B cell (primary cell): ENCODE results near the gene CAMK1D. TPM values are rescaled to one million over a fixed set of nuclear protein-coding genes. Genes with fewer than 3 reads are reported as not detected.
A peak's percentile ranks its signal among the peaks of the same experiment; 100 is the strongest.

Experiments
- ATAC-seq: fragments of 200-7000 bp; cut with Tn5 transposase; one replicate; pipeline ENCODE4 v1.10.0; 2021; ENCODE audit warnings: low read depth, mild to moderate bottlenecking, moderate number of reproducible peaks, moderate library complexity
- CTCF ChIA-PET: fragments of 350-600 bp; sonication (Branson Sonifier 250); formaldehyde crosslinking; loops from one replicate; lab custom pipeline; 2021; ENCODE audit warnings: antibody characterized with exemption, inconsistent platforms; lab: Charles Lee
- POLR2A ChIA-PET: fragments of 350-600 bp; sonication (Branson Sonifier 250); formaldehyde crosslinking; loops from one replicate; lab custom pipeline; 2021; ENCODE audit warnings: antibody characterized with exemption; lab: Charles Lee
- DNase-seq: peaks from one replicate; pipeline ENCODE4 v3.0.0; 2013
- H2AFZ ChIP-seq: 2 replicates; pipeline ENCODE4 v1.6.1; 2012; ENCODE audit warnings: mild to moderate bottlenecking, low read depth, low read length; ENCODE audit not compliant: insufficient read depth, poor library complexity, severe bottlenecking
- H3K27ac ChIP-seq, 2 donors: 1 replicate in 1 of 2; 2 replicates in 1 of 2; pipeline ENCODE4 v1.5.1; 2012 to 2013; ENCODE audit warnings: low read length in 2 of 2, mild to moderate bottlenecking in 2 of 2, moderate library complexity in 1 of 2
- H3K27me3 ChIP-seq, 4 experiments: fragments of 200-600 bp in 1 of 4; sonication (generic) in 1 of 4; replicated peaks in 1 of 4; 1 replicate in 2 of 4; 2 replicates in 2 of 4; pipeline versions ENCODE4 v1.6.1 to v1.7.0; 2013 to 2016; ENCODE audit warnings: low read length in 3 of 4, mild to moderate bottlenecking in 2 of 4, mixed read lengths in 1 of 4, moderate library complexity in 1 of 4; ENCODE audit not compliant: insufficient read depth in 4 of 4, control insufficient read depth in 3 of 4; ENCODE audit errors: control extremely low read depth in 1 of 4
- H3K36me3 ChIP-seq, 2 experiments: replicated peaks in 1 of 2; 1 replicate in 1 of 2; 2 replicates in 1 of 2; pipeline versions ENCODE4 v1.6.1 to v1.7.1; 2013; ENCODE audit warnings: low read length in 1 of 2; ENCODE audit not compliant: insufficient read depth in 2 of 2, control insufficient read depth in 1 of 2; ENCODE audit errors: control extremely low read depth in 1 of 2, extremely low read depth in 1 of 2
- H3K4me1 ChIP-seq, 2 donors: fragments of 200-600 bp in 1 of 2; sonication (generic) in 1 of 2; 1 replicate in 1 of 2; 2 replicates in 1 of 2; pipeline versions ENCODE4 v1.5.1 to v1.6.1; 2013 to 2017; ENCODE audit warnings: low read length in 2 of 2; ENCODE audit not compliant: control insufficient read depth in 2 of 2, insufficient read depth in 2 of 2
- H3K4me2 ChIP-seq: replicated peaks from 2 replicates; pipeline ENCODE3; 2012; ENCODE audit warnings: mild to moderate bottlenecking, low read depth, low read length; ENCODE audit not compliant: poor library complexity, severe bottlenecking
- H3K4me3 ChIP-seq, 5 experiments: fragments of 200-600 bp in 1 of 5; sonication (generic) in 1 of 5; 1 replicate in 3 of 5; 2 replicates in 2 of 5; pipeline versions ENCODE4 v1.5.1 to v1.7.0; 2011 to 2016; ENCODE audit warnings: low read length in 4 of 5, mild to moderate bottlenecking in 4 of 5, low read depth in 2 of 5, control low read depth in 1 of 5, moderate library complexity in 1 of 5; ENCODE audit not compliant: insufficient read depth in 1 of 5; ENCODE audit errors: control extremely low read depth in 1 of 5, extremely low read depth in 1 of 5
- H3K79me2 ChIP-seq: fragments of 200-600 bp; sonication (generic); one replicate; pipeline ENCODE4 v1.6.0; 2016; ENCODE audit warnings: low read length; ENCODE audit not compliant: control insufficient read depth, insufficient read depth
- H3K9ac ChIP-seq: fragments of 200-600 bp; sonication (generic); 2 replicates; pipeline ENCODE4 v1.6.1; 2017; ENCODE audit warnings: mild to moderate bottlenecking, low read length, moderate library complexity
- H3K9me3 ChIP-seq, 3 donors: one replicate each; pipeline versions ENCODE4 v1.6.1 to v1.7.1; 2013; ENCODE audit warnings: low read length in 2 of 3; ENCODE audit not compliant: control insufficient read depth in 2 of 3, insufficient read depth in 1 of 3; ENCODE audit errors: control extremely low read depth in 1 of 3
- H4K20me1 ChIP-seq: 2 replicates; pipeline ENCODE4 v1.6.0; 2012; ENCODE audit warnings: mild to moderate bottlenecking, low read length; ENCODE audit not compliant: insufficient read depth, control insufficient read depth, poor library complexity, severe bottlenecking
- H3K27ac Mint-ChIP-seq: one replicate; pipeline ENCODE4 v1.8.0; 2021; ENCODE audit warnings: mixed read lengths
- H3K27me3 Mint-ChIP-seq: one replicate; pipeline ENCODE4 v1.8.0; 2021; ENCODE audit warnings: mixed read lengths
- H3K4me1 Mint-ChIP-seq: one replicate; pipeline ENCODE4 v1.8.0; 2021; ENCODE audit warnings: mixed read lengths
- H3K4me3 Mint-ChIP-seq: one replicate; pipeline ENCODE4 v1.8.0; 2021; ENCODE audit warnings: mixed read lengths
- H3K9me3 Mint-ChIP-seq: one replicate; pipeline ENCODE4 v1.8.0; 2022; ENCODE audit warnings: mixed read lengths; ENCODE audit not compliant: insufficient read depth
- CTCF ChIP-seq: fragments of 200-600 bp; IDR thresholded peaks from one replicate; pipeline ENCODE4 v1.8.0; 2022; ENCODE audit warnings: antibody characterized with exemption, mild to moderate bottlenecking
- EZH2 ChIP-seq: IDR thresholded peaks from 2 replicates; pipeline ENCODE4 v1.6.1; 2012; ENCODE audit warnings: borderline replicate concordance, low read depth, mild to moderate bottlenecking, moderate library complexity, low read length; ENCODE audit not compliant: insufficient read depth, poor library complexity, severe bottlenecking
- whole genome bisulfite sequencing: methylation state at CpG from one replicate; pipeline ENCODE4 v1.1.5; 2013; ENCODE audit warnings: missing lambda C conversion rate; ENCODE audit not compliant: insufficient coverage; 5-methylcytosine and 5-hydroxymethylcytosine counted together
- intact Hi-C: fragments of 100-400 bp; cut with micrococcal nuclease; formaldehyde crosslinking; loops from one replicate; pipeline ENCODE4 v1.10.0; 2022
- polyA plus RNA-seq: library from polyadenylated mRNA; depleted of rRNA; stranded (reverse); fragments of >200 nt; gene quantifications from 2 replicates; pipeline ENCODE4 v1.2.3, GENCODE V29; 2012
- total RNA-seq, 2 donors: library from RNA; stranded (reverse); fragments of 120-200 nt in 1 of 2; gene quantifications; 1 replicate in 1 of 2; 2 replicates in 1 of 2; pipeline versions ENCODE4 v1.2.3 to v1.2.4, GENCODE V29; 2013 to 2022

The CAMK1D gene
- total and polyA plus RNA-seq, 2 donors (not counting 1 experiment from before 2014, with no cell fraction given), result 34.1 to 69.7 TPM

- peaks cover 35% of the 10 kb centered on the region for H4K20me1 ChIP-seq
- WGBS, result under 1% methylated on average over 32 of the region's 47 CpGs
- H3K4me1 ChIP-seq, result peaks cover 37 to 53% of the 10 kb centered on the region in 2 donors
- H3K79me2 ChIP-seq, result peaks cover 64% of the 10 kb centered on the region
- H3K9me3 Mint-ChIP-seq, result no peaks in the 10 kb centered on the region
- H3K4me3 Mint-ChIP-seq, result peak overlapping the region; percentile 99
- ATAC-seq (peak; percentile 25), DNase-seq (peak; percentile 85)
- intact Hi-C loops, result loop anchor here (1.0 to 10.0 kb wide), 5 partner anchors 16 to 134 kb away; no protein-coding TSS in a partner anchor
- CTCF ChIA-PET, result interaction anchor here (0.5 to 4.4 kb wide), 8 partner anchors 16 to 361 kb away, joined by 3 to 42 read pairs (median 3); no protein-coding TSS in a partner anchor
- peak overlapping the region; percentile 76 for H3K4me2 ChIP-seq
- peak overlapping the region; percentile 81 for H3K9ac ChIP-seq
- H3K4me3 ChIP-seq, result peak overlapping the region; percentile 74 to 93 (median 76)
- H2AFZ ChIP-seq, result peak overlapping the region; percentile 41
- peak overlapping the region; percentile 73 to 94 for H3K27ac ChIP-seq
- TF ChIP-seq EZH2 (no peak), CTCF (no peak)
- no peaks in the 10 kb centered on the region for H3K27me3 ChIP-seq
- H3K4me1 Mint-ChIP-seq, result peaks cover 65% of the 10 kb centered on the region
- no peaks in the 10 kb centered on the region for H3K27me3 Mint-ChIP-seq
- H3K27ac Mint-ChIP-seq, result peak overlapping the region; percentile 98
- POLR2A ChIA-PET, result interaction anchor here (0.6 to 4.4 kb wide), 4 partner anchors 9 to 99 kb away, joined by 3 to 39 read pairs (median 6); no protein-coding TSS in a partner anchor
- H3K36me3 ChIP-seq, result peaks cover 0 to 8% of the 10 kb centered on the region in 2 experiments
- no peaks in the 10 kb centered on the region for H3K9me3 ChIP-seq
These were observed 973 bp downstream of the CAMK1D start for GRCh38 chr10:12350167-12350872.
